Measurements from ENCODE around the gene ZPR1. TPM values are rescaled to one million over a fixed set of nuclear protein-coding genes. Genes with fewer than 3 reads are reported as not detected.
"Not testable (repeated sequence)": the region's sequence is repeated elsewhere in the genome, so short reads cannot be mapped to it uniquely, and the experiment has no call there.

ZPR1 gene
- total RNA-seq, 2 experiments from 2014 or later, result 101 to 102 TPM

GRCh38 chr11:116773203-116774097 lies 14.4 kb downstream of the ZPR1 start:
- Mint-ChIP-seq H3K4me3 (peak overlapping the region; percentile 99), H3K4me1 (ENCODE audit: low read depth) (peaks cover 63% of the 10 kb centered on the region), H3K36me3 (peaks cover 35% of the 10 kb centered on the region), H3K27me3 (no peaks in the 10 kb centered on the region), H3K9me3 (no peaks in the 10 kb centered on the region), H3K27ac (peak overlapping the region; percentile 95)
- intact Hi-C loops (cut with micrococcal nuclease), result loop anchor here (1.0 to 5.0 kb wide), 5 partner anchors 15 to 459 kb away; partner anchors contain the start of genes PCSK7, RNF214, SIK3 and ZPR1
- CTCF ChIA-PET, result interaction anchor here (1.0 to 2.1 kb wide), 3 partner anchors 14 to 62 kb away, joined by 5 to 14 read pairs (median 5); partner anchors contain the start of genes APOA5 and ZPR1
- DNase-seq, result no peak
- POLR2A ChIA-PET, result interaction anchor here (1.1 to 2.1 kb wide), 7 partner anchors 11 to 370 kb away, joined by 3 to 10 read pairs (median 4); partner anchors contain the start of genes PAFAH1B2 and ZPR1

- intact Hi-C loops (cut with micrococcal nuclease), result loop anchor here (1.0 to 5.0 kb wide), 5 partner anchors 16 to 460 kb away; partner anchors contain the start of genes PCSK7, RNF214, SIK3 and ZPR1
- Mint-ChIP-seq H3K27me3 (no peaks in the 10 kb centered on the region), H3K36me3 (peaks cover 29% of the 10 kb centered on the region), H3K4me1 (ENCODE audit: low read depth) (peaks cover 55% of the 10 kb centered on the region), H3K9me3 (no peaks in the 10 kb centered on the region), H3K27ac (peak within 1 kb of the TSS; percentile 95), H3K4me3 (peak within 1 kb of the TSS; percentile 99)
- ChIA-PET POLR2A (interaction anchor here (1.1 to 2.1 kb wide), 8 partner anchors 10 to 79 kb away, joined by 3 to 10 read pairs (median 4); partner anchors contain the start of gene ZPR1), CTCF (interaction anchor here (1.2 to 2.1 kb wide), 2 partner anchors 18 to 63 kb away, joined by 5 to 14 read pairs; partner anchors contain the start of gene APOA5)
- DNase-seq, result peak; percentile 96
These were observed 15.2 kb downstream of the ZPR1 start, which contains the start of gene BUD13 for GRCh38 chr11:116772443-116773202. BUD13 (minus strand) TSS chr11:116772987; CDS start chr11:116772964, 23 bp downstream.

- peak overlapping the region; percentile 99 for H3K4me3 Mint-ChIP-seq
- H3K9me3 Mint-ChIP-seq, result no peaks in the 10 kb centered on the region
- no peak for DNase-seq
- peak overlapping the region; percentile 95 for H3K27ac Mint-ChIP-seq
- H3K36me3 Mint-ChIP-seq, result peaks cover 23% of the 10 kb centered on the region
- ChIA-PET POLR2A (interaction anchor here (1.5 to 1.8 kb wide), 2 partner anchors 11 to 13 kb away, joined by 4 to 6 read pairs; no protein-coding TSS in a partner anchor), CTCF (interaction anchor here (1.2 to 3.0 kb wide), 3 partner anchors 19 to 64 kb away, joined by 4 to 15 read pairs (median 14); partner anchors contain the start of gene APOA5)
- no peaks in the 10 kb centered on the region for H3K27me3 Mint-ChIP-seq
- peaks cover 48% of the 10 kb centered on the region for H3K4me1 Mint-ChIP-seq (ENCODE audit: low read depth)
- intact Hi-C loops (cut with micrococcal nuclease), result loop anchor here (5.0 kb wide), 4 partner anchors 160 to 460 kb away; partner anchors contain the start of genes PCSK7, RNF214 and SIK3
These were observed 15.9 kb downstream of the ZPR1 start for GRCh38 chr11:116771935-116772334.

- no peak overlapping the region for H3K4me3 Mint-ChIP-seq
- H3K27ac Mint-ChIP-seq, result no peak overlapping the region
- H3K36me3 Mint-ChIP-seq, result peaks cover 45% of the 10 kb centered on the region
- peaks cover 13% of the 10 kb centered on the region for H3K4me1 Mint-ChIP-seq (ENCODE audit: low read depth)
- intact Hi-C loops (cut with micrococcal nuclease), result no loop called here
- H3K9me3 Mint-ChIP-seq, result no peaks in the 10 kb centered on the region
- H3K27me3 Mint-ChIP-seq, result no peaks in the 10 kb centered on the region
- no peak for DNase-seq
- ChIA-PET CTCF (no interaction called here), POLR2A (interaction anchor here (0.6 kb wide), 1 partner anchor 11 kb away, joined by 3 read pairs; the partner anchor contains the start of gene BUD13)
These were observed 25.7 kb downstream of the ZPR1 start for GRCh38 chr11:116762132-116762531.

GRCh38 chr11:116756044-116756443 lies 31.8 kb downstream of the ZPR1 start:
- H3K4me1 Mint-ChIP-seq (ENCODE audit: low read depth); intact Hi-C loops (cut with micrococcal nuclease); DNase-seq; POLR2A ChIA-PET; H3K27ac Mint-ChIP-seq; H3K27me3 Mint-ChIP-seq; H3K4me3 Mint-ChIP-seq; H3K9me3 Mint-ChIP-seq; CTCF ChIA-PET: not testable (repeated sequence)
- H3K36me3 Mint-ChIP-seq, result peaks cover 39% of the 10 kb centered on the region

- ChIA-PET CTCF (interaction anchor here (0.7 to 1.7 kb wide), 5 partner anchors 7 to 86 kb away, joined by 3 to 5 read pairs (median 4); partner anchors contain the start of gene APOA5), POLR2A (no interaction called here)
- intact Hi-C loops (cut with micrococcal nuclease), result no loop called here
These were observed 37.6 kb downstream of the ZPR1 start for GRCh38 chr11:116750070-116750718.

GRCh38 chr11:116742104-116742503 lies 45.7 kb downstream of the ZPR1 start:
- H3K4me3 Mint-ChIP-seq, result no peak overlapping the region
- POLR2A ChIA-PET, result no interaction called here
- intact Hi-C loops (cut with micrococcal nuclease), result no loop called here

More at GRCh38 chr11:116750070-116750718, 37.6 kb downstream of the ZPR1 start:
- Mint-ChIP-seq H3K4me3 (no peak overlapping the region), H3K36me3 (peaks cover 28% of the 10 kb centered on the region), H3K27ac (no peak overlapping the region), H3K27me3 (no peaks in the 10 kb centered on the region), H3K4me1 (ENCODE audit: low read depth) (no peaks in the 10 kb centered on the region), H3K9me3 (no peaks in the 10 kb centered on the region)
- no peak for DNase-seq

GRCh38 chr11:116740741-116741140 lies 47.1 kb downstream of the ZPR1 start:
- H3K4me3 Mint-ChIP-seq, result no peak overlapping the region
- DNase-seq, result no peak
- no peaks in the 10 kb centered on the region for H3K36me3 Mint-ChIP-seq
- no peaks in the 10 kb centered on the region for H3K27me3 Mint-ChIP-seq
- intact Hi-C loops (cut with micrococcal nuclease), result no loop called here
- POLR2A ChIA-PET, result no interaction called here
- no peak overlapping the region for H3K27ac Mint-ChIP-seq
- CTCF ChIA-PET, result interaction anchor here (3.8 kb wide), 1 partner anchor 8 kb away, joined by 28 read pairs; no protein-coding TSS in a partner anchor
- no peaks in the 10 kb centered on the region for H3K9me3 Mint-ChIP-seq
- peaks cover 6% of the 10 kb centered on the region for H3K4me1 Mint-ChIP-seq (ENCODE audit: low read depth)

More at GRCh38 chr11:116742104-116742503, 45.7 kb downstream of the ZPR1 start:
- Mint-ChIP-seq H3K36me3 (peaks cover 4% of the 10 kb centered on the region), H3K9me3 (no peaks in the 10 kb centered on the region), H3K27ac (no peak overlapping the region), H3K27me3 (no peaks in the 10 kb centered on the region), H3K4me1 (ENCODE audit: low read depth) (peaks cover 6% of the 10 kb centered on the region)
- CTCF ChIA-PET, result interaction anchor here (0.6 to 3.8 kb wide), 6 partner anchors 10 to 404 kb away, joined by 3 to 28 read pairs (median 8); partner anchors contain the start of gene APOA5
- no peak for DNase-seq

- POLR2A ChIA-PET, result no interaction called here
- H3K27me3 Mint-ChIP-seq, result no peaks in the 10 kb centered on the region
- no peak overlapping the region for H3K27ac Mint-ChIP-seq
These were observed 48.8 kb downstream of the ZPR1 start for GRCh38 chr11:116738975-116739374.

GRCh38 chr11:116736763-116737162 lies 51.1 kb downstream of the ZPR1 start:
- Mint-ChIP-seq H3K27me3 (no peaks in the 10 kb centered on the region), H3K4me1 (ENCODE audit: low read depth) (peaks cover 10% of the 10 kb centered on the region), H3K27ac (no peak overlapping the region), H3K36me3 (no peaks in the 10 kb centered on the region), H3K4me3 (no peak overlapping the region), H3K9me3 (no peaks in the 10 kb centered on the region)
- POLR2A ChIA-PET, result no interaction called here
- intact Hi-C loops (cut with micrococcal nuclease), result no loop called here
- CTCF ChIA-PET, result interaction anchor here (5.5 kb wide), 1 partner anchor 100 kb away, joined by 45 read pairs; no protein-coding TSS in a partner anchor
- no peak for DNase-seq

More at GRCh38 chr11:116738975-116739374, 48.8 kb downstream of the ZPR1 start:
- intact Hi-C loops (cut with micrococcal nuclease), result no loop called here
- CTCF ChIA-PET, result interaction anchor here (1.4 kb wide), 1 partner anchor 97 kb away, joined by 7 read pairs; no protein-coding TSS in a partner anchor
- H3K36me3 Mint-ChIP-seq, result no peaks in the 10 kb centered on the region
- no peak overlapping the region for H3K4me3 Mint-ChIP-seq
- no peaks in the 10 kb centered on the region for H3K9me3 Mint-ChIP-seq
- H3K4me1 Mint-ChIP-seq (ENCODE audit: low read depth), result peaks cover 6% of the 10 kb centered on the region
- DNase-seq, result no peak
